HG03066 (cell line): ENCODE measurements around the gene RBM39.
"Not testable (repeated sequence)": the region's sequence is repeated elsewhere in the genome, so short reads cannot be mapped to it uniquely, and the experiment has no call there.

Source experiments
- ATAC-seq: cut with Tn5 transposase; IDR thresholded peaks from one replicate; pipeline ENCODE4 v1.9.1; 2021; ENCODE audit warnings: low read depth; ENCODE audit not compliant: unreplicated experiment

The RBM39 gene

DNA sequence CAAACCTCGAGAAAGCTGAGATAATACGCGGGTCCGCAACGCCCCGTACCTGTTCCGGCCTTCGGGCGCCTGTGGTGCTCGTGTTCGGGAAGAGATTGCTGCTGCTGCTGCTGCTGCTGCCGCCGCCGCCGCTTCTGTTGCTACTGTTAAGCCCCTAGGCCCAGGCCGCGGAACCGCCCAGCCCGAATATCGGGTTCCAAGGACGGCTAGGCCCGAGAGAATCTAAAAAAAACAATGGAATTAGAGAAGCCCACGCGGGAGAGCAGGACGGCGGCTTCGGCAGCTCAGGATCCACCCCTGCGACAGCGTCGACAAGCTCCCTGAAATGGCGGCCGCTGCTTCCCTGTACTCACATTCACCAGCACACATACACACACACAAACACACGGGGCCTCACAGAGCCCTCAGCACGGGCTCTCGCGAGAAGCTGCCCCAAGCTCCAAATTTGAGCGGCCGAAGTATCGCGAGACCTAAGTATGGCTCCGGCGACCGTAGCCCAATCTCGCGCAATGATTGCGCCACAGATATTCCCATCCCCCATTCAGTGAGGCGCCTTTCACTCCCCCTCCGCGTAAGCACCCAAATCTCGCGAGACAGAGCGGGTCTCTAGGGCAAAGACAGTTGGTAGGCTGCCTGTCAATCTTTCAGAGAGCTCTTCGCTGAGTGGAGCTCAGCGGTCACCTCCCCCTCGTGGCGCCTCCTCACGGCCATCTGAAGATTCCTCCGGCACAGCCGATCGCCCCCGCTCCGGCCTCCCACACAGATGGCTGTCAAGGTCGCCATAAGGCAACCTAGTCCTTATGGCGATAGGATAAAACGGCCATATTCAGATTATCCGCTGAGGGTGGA, at the start of gene RBM39:
Gene RBM39, minus strand, starts transcription at position 369 of the 849 bp plus-strand sequence. CDS start 1,386 bp downstream, outside the sequence.
- peak; percentile 89 for ATAC-seq

DNA sequence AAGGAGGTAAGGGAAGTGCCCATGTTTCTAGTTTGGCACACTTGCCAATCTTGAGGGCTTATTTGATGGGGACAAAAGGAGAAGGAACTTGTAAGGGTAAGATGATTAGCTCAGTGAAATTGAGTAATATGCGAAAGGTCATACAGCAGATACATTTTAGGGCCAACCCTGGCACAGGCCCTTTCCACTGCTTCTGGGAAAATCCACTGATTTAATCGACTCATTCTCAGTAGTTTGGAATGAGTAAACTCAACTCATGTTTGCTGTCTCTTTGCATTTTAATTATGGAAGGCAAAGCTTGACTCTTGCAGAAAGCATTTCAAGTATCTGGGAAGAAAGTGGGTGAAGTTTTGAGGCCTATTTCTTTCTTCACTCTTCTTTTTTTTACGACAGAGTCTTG, 49.8 kb upstream of the RBM39 start:
- ATAC-seq, result no peak

DNA sequence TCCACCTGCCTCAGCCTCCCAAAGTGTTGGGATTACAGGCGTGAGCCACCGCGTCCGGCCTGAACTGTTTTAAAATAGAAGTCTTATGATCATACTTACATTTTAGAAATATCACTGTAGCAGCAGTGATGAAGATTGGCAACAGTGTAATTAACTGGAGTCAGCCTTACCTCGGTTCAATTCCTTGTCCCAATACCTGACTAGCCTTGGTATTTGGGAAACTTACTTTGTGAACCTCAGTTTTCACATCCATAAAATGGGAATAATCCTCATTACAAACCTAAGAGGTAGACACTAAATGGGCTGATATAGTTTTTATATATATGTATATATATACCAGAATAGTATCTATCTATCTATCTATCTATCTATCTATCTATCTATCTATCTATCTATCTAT, 49.0 kb upstream of the RBM39 start:
- ATAC-seq, result no peak

DNA sequence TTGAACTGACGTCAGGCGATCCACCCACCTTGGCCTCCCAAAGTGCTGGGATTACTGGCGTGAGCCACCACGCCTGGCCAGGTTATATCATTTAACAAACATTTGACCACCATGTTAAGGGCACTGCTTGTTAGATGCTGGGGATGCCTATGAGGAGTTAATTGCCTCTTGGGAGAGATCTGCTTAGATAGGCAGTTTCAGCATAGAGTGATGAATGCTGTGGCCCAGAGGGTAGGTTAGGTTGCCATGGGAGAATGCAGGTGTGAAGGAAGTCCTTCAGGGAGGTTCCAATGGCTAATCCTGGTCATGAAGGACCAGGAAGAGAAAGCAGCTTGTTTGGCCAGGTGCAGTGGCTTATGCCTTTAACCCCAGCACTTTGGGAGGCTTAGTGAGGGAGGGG, 46.7 kb upstream of the RBM39 start:
- no peak for ATAC-seq

DNA sequence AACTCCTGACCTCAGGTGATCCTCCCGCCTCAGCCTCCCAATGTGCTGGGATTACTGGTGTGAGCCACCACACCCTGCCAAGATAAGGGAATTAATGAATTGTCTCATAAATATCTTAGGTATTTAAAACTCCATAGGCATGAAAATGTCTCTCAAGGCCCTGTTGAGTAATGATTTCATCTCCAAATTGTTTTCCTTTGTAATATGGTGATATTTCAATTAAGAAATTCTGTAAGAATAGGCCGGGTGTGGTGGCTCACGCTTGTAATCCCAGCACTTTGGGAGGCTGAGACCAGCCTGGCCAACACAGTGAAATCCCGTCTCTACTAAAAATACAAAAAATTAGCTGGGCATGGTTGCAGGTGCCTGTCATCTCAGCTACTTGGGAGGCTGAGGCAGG, 43.5 kb upstream of the RBM39 start:
- ATAC-seq, result not testable (repeated sequence)

DNA sequence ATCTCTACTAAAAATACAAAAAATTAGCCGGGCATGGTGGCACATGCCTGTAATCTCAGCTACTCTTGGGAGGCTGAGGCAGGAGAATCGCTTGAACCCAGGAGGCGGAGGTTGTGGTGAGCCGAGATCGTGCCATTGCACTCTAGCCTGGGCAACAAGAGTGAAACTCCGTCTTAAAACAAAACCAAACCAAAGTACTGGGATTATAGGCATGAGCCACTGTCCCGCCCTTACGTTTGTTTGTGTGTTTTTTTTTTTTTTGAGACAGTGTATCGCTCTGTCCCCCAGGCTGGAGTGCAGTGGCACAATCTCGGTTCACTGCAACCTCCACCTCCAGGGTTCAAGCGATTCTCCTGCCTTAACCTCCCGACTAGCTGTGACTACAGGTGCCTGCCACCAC, 41.8 kb upstream of the RBM39 start:
- not testable (repeated sequence) for ATAC-seq

DNA sequence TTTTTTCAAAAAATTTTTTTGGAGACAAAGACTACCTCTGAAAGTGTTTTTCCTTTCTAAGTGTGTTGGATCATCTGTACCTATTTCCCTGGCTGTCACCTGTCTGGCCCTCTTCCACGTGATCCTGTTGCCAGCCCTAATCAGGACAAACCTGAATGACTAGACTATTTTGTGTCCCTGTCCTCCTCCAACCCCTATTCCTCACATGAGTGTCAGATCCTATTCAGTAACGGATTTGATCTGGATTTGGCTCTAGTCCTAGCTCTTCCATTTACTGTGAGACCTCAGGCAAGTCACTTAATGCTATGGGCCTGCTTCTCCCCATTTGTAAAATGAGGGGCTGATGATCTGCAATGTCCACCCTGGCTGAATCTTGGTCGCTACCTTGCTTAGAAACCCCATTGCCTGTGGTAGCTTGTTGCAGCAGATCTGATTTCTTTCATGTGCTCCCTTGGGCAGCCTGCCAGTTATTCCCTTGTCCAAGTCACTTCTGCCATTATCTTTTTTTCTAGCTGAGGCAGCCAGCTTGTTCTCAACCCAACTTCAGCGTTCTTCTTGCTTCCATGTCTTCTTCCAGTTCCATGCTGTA, 34.5 kb upstream of the RBM39 start:
- no peak for ATAC-seq

DNA sequence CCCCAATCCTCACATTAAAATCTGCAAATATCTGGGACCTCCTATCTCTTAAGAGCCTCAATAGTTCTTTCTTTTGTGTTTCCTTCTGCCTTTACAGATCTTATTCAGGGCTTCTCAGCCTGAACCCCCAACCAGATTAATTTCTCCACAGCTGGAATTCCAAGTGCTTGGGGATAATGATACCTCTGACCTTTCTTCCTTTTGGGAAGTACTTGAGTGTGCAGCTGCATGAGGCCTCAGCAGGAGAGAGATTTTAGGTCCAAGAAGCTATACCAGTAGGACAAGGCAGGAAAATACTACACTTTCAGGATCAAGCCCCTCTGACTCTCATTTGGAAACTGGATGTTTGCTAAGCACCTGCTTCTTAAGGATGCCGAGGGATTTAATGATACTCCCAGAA, 32.3 kb upstream of the RBM39 start:
- no peak for ATAC-seq

DNA sequence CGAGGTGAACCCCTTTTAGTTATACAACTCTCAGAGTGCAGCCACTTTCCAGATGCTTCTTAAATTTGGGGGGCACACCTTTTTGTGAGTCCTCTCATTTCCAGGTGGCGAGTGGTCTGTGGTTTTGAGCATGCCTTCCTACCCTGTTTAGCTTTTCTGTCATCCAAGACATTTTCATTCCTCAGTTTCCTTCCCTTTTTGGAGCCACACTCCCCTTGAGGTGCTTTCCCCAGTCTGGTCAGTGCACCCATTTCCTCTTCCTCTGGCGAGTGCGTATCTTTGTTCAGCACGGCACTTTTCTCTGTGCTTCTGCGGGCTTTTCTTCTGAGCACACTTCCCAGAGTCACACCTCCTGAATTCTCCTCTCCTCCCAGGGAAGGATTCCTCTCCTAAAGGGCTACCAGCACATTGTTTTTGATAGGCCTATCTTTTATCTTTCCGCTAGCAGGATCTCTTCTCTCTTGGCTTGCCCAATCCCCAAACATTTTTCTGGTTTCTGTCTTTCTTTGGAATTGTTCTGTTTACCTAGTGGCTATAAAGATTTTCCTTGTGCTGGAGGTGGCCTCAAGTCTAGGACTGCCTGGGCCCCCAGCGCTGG, 31.2 kb upstream of the RBM39 start:
- no peak for ATAC-seq

- no peak for ATAC-seq
Observed at GRCh38 chr20:35772563-35773058, 30.6 kb upstream of the RBM39 start.

- ATAC-seq, result peak; percentile 71
Observed at GRCh38 chr20:35771689-35772562, 29.9 kb upstream of the RBM39 start, which contains the start of gene PHF20. Gene PHF20 (plus strand): TSS chr20:35772015. CDS start chr20:35801523, 29,508 bp downstream.

DNA sequence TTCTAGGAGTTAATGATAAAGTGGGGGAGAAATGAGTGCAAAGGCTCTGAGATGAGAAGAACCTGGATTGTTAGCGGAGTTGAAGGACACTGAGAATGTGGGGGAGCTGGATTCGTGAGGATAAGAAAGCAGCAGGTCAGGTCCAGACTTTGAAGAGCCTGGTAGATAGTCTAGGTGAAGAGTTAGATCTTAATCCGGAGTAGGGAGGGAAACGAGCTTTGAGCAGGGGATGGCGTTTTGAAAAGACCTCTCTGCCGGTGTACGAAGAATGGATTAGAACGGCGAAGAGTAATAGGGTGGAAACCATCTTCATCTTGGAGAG, 29.3 kb upstream of the RBM39 start:
- ATAC-seq, result no peak

DNA sequence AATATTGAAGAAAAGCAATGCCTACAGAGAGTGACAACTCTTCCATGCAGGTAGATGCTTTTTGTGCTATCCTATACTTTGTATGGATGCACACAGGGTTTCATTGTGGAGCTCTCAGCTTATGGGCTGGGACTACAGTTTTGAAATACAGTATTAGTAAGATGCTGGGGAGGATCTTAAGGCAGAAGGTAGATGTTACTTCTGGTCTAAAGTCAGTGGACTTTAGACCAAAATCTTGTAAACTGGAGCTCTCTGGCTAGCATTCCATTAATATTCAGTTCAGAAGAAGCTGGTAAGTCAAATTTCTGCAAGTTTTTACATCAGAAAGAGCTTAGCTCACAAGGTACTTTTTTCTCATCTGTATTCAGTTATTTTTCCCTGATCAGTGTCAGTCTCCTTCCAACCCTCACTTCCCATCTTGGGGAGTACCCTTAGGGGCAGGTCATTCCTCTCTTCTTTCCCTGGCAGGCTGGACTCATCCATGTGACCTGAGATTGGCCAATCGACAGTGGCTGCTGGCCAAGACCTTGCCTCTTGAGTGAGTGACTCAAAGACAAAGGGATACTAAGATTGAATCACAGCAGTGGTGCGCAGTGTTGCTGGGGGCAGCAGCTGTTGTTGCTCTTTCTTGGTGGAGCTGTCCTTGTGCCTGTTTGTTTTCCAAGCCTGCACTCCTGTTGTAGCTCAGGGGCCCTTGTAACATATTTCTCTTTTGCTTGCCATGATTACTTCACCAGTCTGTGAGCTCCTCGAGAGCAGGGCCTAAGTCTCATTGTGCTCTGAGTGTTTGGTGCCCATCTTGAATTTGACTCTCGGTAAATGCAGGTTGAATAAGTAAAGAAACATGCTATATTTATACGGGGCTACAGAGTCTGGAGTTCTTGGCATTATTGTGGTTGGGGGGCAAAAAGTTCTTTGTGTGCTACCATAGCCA, 26.9 kb upstream of the RBM39 start:
- ATAC-seq, result no peak

GRCh38 chr20:35767683-35768481, 25.8 kb upstream of the RBM39 start:
- peak; percentile 45 for ATAC-seq

DNA sequence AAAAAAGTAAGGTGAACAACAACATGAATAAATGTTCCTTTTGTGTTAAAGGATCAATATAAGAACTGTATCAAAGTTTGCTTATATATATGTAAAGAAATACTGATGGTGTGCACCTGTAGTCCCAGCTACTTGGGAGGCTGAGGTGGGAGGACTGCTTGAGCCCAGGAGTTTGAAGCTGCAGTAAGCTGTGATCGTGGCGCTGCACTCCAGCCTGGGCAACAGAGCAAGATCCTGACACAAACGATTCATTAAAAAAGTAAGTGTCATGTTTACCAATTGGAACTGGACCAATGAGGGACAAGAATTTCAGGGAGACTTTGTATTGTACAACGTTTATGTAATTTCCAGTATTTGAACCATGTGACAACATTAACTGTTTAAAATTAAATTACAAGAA, 24.8 kb upstream of the RBM39 start:
- ATAC-seq, result no peak

DNA sequence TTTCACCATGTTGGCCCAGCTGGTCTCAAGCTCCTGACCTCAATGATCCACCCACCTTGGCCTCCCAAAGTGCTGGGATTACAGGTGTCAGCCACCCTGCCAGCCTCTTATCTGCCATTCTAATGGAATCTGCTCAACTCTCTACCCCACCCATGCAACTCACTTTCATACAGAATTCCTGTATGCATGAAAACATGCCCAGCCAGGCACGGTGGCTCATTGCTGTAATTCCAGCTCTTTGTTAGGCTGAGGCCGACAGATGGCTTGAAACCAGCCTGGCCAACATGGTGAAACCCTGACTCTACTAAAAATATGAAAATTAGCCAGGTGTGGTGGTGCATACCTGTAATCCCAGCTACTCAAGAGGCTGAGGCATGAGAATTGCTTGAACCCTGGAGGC, 22.9 kb upstream of the RBM39 start:
- not testable (repeated sequence) for ATAC-seq

- no peak for ATAC-seq
Observed at GRCh38 chr20:35762461-35762860, 20.4 kb upstream of the RBM39 start.

GRCh38 chr20:35761548-35761947, 19.5 kb upstream of the RBM39 start:
- not testable (repeated sequence) for ATAC-seq
